ENCODE data around the gene CHRM4.

Gene CHRM4

GRCh38 chr11:46391578-46392420 is at the start of gene CHRM4:
CHRM4 (minus strand) TSS chr11:46391776; CDS start chr11:46386557, 5,219 bp downstream.
- DNase-seq, result peak; percentile 7

- no peak for DNase-seq
Observed at GRCh38 chr11:46438211-46438610, 46.6 kb upstream of the CHRM4 start.

DNA sequence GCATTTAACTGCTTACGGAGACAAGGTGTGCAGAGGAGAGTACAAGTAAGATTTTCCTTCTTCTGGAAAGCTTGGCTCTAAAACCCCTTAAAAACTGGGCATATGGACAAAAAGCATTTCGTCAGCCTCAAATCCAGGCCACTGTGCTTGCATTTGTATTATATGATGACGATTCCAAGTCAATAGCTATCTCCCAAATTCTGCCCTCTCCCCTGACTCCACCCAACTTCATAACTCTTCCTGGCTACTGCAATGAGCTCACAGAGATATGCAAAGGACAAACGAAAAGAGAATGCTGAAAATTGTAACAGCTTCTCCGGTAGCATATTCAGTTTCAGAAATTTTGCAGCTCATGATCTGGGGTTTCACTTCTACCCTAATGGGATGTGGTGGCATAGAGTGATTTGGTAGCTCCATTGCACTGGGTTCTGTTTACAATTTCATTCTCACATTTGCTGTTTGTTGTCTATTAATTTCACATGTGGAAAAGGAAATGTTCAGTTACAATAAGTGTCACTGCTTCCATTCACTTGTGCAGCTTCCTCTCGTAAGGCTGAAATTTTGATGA is 45.6 kb upstream of the CHRM4 start:
- DNase-seq, result no peak

DNA sequence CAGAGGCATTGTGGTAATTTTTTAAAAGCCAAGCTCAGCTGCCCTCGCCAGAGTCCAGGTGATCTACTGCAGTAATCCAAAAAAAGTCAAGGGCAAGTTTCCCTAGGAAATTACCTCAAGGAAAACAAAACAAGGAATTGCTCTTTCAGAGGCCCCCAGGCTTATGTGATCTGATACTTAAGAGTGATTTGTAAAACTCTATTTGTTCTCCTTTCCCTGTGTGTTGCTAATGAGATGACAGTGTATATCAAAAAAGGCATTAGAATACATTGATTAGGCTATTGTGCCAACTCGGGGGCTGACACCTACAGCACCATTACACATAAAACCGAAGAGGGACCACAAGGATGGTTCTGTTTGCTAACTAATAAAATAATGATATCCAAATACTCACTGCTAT is 44.5 kb upstream of the CHRM4 start:
- no peak for DNase-seq

DNA sequence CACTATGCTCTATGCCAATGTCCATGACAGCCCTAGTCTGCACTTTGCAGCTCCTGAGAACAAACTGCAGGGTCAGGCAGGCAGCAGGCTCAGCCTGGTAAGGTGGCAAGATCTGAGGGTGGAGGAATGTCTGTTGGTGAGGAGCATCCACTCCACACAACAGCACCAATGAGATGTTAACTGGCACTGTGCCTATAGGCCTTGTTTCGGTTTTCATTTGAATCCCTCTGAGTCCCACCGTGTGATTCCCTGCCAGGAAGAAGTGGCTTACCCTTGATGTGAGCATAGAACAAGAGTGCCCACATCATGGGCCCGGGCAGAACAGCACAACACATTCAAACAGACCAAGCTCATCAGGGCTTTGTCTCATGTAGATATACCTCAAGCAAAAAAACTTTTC is 44.1 kb upstream of the CHRM4 start:
- DNase-seq, result no peak

DNA sequence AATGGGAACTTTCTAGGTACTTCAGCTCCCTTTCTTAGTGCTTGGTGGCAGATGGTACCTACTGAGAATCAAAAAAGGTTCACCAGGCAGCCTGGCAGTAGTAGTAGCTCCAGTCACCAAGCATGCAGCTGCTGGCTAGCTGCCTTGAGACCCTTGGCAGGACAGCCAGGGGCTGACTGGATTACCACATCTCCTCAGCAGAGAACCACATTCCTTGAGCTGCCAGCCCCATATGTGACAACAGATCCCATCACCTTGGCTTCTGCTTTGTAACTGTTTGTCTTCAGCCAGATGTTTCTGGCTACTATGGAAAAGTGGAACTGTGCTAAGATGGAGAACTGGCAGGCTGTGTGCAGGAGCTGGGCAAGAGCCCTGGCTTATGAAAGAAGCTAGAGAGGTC is 39.6 kb upstream of the CHRM4 start:
- no peak for DNase-seq

GRCh38 chr11:46429717-46430116 is 38.1 kb upstream of the CHRM4 start:
- no peak for DNase-seq

- no peak for DNase-seq
Observed at GRCh38 chr11:46427364-46427763, 35.8 kb upstream of the CHRM4 start.

GRCh38 chr11:46426233-46426991 is 34.8 kb upstream of the CHRM4 start:
- DNase-seq, result no peak

DNA sequence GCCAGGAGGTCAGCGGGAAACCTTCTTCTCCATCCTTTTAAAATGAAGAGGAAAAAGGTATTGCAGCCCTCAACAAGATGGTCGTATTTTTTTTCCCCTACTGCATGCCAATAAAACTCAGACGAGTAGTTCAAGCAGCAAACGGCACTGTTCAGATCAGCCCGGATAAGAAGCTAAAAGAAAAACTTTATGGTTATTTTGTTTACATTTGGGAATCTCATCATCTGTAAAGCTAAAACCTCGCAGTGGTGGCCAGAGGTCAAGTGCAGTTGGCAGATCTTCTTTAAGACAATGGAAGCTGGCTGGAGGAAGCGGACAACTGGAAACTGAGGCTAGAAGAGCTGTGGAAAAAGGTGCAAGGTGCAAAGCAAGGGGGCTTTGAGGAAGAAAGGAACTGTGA is 31.0 kb upstream of the CHRM4 start:
- DNase-seq, result no peak

GRCh38 chr11:46421257-46421880 is 29.8 kb upstream of the CHRM4 start:
- no peak for DNase-seq

DNA sequence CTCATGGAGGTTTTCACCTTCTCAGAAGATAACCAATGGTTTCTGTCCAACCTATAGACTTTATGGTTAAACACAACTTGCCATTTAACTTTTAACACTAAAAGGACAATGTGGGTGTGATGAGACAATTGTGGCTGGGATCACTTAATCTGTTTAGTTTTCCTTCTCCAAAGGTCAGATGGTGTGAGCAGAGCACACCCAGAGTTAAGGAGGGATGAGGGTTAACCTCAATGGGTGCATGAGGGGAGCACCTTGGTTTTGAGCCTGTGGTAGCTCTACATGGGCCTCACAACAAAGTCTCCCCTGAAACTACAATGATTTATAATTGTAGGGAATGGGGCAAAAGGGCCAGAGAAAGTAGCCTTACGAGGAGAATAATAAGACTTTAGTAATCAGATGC is 28.9 kb upstream of the CHRM4 start:
- no peak for DNase-seq

- no peak for DNase-seq
Observed at GRCh38 chr11:46418751-46419150, 27.2 kb upstream of the CHRM4 start.

DNA sequence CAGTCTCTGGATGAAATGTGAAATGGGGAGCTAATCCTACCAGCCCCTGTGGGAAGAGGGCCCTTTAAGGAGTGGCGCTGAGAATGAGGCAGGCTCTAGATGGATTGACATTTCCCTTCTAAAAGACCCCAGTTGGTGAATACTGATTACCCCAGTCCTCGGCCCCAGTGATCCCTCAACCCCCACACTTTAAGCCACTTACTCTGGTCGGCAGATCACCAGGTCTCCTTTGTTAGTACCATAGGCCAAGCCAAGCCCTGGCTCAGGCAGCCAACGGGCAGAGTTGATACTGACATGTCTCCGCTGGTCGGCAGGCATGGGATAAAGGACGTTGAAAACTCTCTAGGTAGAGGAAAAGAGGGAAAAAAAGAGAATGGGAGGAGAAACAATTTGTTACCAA is 26.1 kb upstream of the CHRM4 start:
- DNase-seq, result no peak

GRCh38 chr11:46414879-46415278 is 23.3 kb upstream of the CHRM4 start:
- DNase-seq, result no peak

GRCh38 chr11:46414466-46414796 is 22.9 kb upstream of the CHRM4 start:
- peak; percentile 3 for DNase-seq

DNA sequence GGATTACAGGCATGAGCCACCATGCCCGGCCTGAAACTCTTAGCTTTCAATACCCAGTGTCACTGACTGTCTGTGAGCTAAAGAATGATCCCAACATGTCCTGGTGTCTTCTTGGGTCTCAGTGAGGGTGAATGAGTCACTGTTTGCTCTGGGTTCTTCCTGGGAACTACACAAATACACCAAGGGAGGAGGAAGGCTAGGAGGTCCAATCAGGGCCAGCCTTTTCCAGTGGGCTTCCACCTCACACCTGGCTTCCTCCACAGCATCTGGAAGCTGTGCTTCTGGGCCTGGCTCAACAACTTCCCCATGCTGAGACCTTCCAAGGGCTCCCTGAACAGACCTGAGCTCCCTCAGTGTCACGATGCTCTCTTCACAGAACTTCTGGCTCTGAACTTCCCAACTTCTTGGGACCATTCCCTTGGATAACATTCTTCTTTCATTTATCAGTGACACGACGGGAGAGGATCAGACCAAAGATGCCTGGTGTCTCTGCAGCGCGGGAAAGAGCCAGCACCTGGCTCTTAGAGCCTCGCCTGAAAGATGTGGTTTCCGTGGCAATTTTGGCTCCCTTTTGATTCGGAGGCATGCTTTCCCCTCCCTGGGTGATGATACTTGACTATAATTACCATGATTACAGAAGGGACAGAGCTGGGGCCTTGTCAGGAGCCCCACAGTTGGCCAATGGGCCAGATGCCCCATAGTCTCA is 22.3 kb upstream of the CHRM4 start:
- DNase-seq, result no peak

DNA sequence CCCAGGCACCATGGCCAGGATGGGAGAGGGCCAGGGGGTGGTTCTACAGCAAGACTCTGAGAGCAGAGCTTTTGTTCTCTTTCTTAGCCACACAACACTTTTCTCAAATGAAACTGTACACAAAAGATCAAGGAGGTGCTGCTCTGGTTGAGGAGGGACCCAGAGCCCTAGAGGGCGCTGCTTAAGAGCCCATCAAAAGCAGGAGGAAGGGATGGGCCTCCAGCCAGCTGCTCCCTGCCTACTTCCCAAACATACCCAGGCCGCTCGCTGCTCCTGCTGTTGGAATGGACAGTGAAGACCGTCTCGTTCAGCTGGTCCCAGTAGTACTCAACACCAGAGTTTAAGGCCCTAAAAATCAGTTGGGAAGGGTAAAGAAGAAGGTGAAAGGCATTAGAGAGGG is 18.4 kb upstream of the CHRM4 start:
- DNase-seq, result no peak

DNA sequence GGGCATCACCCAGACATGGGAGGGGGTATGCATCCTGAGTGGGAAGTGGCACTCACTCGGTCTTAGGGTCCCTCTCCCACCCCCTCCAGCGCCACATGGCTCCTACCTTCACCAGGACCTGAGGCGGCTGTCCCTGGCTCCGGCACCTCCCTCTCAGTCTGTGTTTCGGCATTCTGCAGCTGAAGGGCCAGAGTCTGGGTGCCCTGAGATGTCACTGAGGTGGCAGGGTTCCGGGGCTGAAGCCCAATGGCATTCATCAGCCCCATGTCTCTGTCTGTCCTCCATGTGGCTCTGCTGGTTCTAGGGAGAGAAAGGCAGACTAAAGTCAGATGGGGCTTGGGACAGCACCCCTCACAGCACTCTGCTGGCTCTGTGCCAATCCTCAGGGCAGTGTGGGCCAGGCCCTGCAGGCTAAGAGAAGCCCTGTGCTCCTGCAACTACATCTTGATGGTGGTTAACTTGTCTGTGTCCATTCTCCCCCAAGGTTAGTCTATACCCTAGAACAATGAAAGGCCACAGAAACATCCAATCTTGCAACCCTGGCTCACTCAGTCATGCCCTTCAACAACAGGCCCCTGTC is 16.9 kb upstream of the CHRM4 start:
- DNase-seq, result no peak

DNA sequence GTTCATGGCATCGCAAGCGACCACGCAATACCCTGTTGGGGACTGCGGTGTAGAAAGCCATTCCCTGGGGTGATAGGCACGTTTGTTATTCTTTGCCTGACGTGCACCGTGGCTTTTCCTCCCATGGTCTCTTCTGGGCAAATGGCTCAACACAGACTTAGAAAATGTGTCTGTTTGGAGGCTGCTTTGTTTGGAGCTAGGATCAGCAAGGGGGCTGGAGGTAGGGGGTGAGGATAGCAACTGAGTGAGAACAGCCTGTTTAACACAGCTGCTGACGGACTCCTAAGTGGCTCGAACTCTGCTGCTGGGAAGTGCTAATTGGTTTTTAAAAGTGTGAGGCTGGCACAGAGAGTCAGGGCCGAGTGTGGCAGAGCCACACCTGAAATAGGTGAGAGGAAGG is 16.1 kb upstream of the CHRM4 start:
- DNase-seq, result no peak

DNA sequence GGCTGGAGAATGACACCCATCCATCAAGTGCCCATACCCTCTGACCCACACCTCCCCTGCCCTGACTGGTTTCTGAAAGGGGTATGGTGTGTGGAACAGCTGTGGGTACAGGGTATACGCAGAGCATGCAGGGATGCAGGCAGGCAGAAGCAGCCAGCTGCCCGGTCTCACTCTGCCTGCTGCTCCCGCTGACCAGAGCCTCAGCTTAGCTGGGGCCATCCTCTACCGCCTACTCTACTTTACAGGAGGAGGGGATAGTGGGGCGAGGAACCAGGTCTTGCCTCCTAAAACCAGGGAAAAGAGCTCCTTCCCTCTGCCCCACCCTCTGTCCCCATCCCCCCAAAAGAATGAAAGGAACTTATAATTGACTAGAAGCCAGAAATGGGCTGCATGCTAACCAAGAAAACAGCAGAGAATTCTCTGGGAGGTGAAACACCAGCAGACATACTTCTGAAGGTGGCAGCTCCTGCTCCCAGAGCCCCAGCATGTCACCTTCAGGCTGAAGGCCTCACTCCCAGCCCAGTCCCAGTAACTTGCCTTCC is 13.0 kb upstream of the CHRM4 start:
- DNase-seq, result no peak
